Endothelial cell of umbilical vein (primary cell): ENCODE measurements around the gene STK11IP. TPM values are rescaled to one million over a fixed set of nuclear protein-coding genes. Genes with fewer than 3 reads are reported as not detected.

Source experiments
- BruUV-seq: library from RNA; stranded (reverse); fragments of 400-500 nt; replicated peaks from 2 replicates; lab custom pipeline; 2021; lab: Mats Ljungman, UMichigan
- CTCF ChIA-PET: fragments of 300-600, 350-600 bp; sonication (Branson Sonifier 250); formaldehyde crosslinking; loops from one replicate; lab custom pipeline; 2021; ENCODE audit warnings: antibody characterized with exemption, inconsistent platforms; lab: Charles Lee
- POLR2A ChIA-PET: fragments of 300-600, 350-600 bp; sonication (Branson Sonifier 250); formaldehyde crosslinking; loops from one replicate; lab custom pipeline; 2021; ENCODE audit warnings: antibody characterized with exemption, inconsistent platforms; lab: Charles Lee
- DNase-seq: peaks from one replicate; pipeline ENCODE4 v3.0.0-alpha.2; 2011; ENCODE audit warnings: low read depth, low spot score
- FAIRE-seq: peaks from 2 replicates; lab custom pipeline; 2011; peaks lifted over from hg19 to GRCh38; lab: Jason Lieb, UNC
- H2AFZ ChIP-seq: 2 replicates; pipeline ENCODE4 v1.6.0; 2012; ENCODE audit warnings: low read depth, low read length, control low read depth, inconsistent platforms
- H3K27ac ChIP-seq: 2 replicates; pipeline ENCODE4 v1.5.1; 2011; ENCODE audit warnings: low read depth, mild to moderate bottlenecking, control low read depth, low read length, moderate library complexity; ENCODE audit not compliant: insufficient read depth
- H3K27me3 ChIP-seq, 2 experiments: 2 replicates each; pipeline versions ENCODE4 v1.6.0 to v1.6.1; 2011; ENCODE audit warnings: low read length in 2 of 2, mixed read lengths in 1 of 2; ENCODE audit not compliant: control insufficient read depth in 2 of 2, insufficient read depth in 2 of 2
- H3K36me3 ChIP-seq, 2 experiments: 2 replicates in 1 of 2; 3 replicates in 1 of 2; pipeline ENCODE4 v1.5.1; 2011; ENCODE audit warnings: low read length in 2 of 2, mild to moderate bottlenecking in 1 of 2, moderate library complexity in 1 of 2; ENCODE audit not compliant: control insufficient read depth in 2 of 2, insufficient read depth in 2 of 2; ENCODE audit errors: extremely low read depth in 1 of 2
- H3K4me1 ChIP-seq: 3 replicates; pipeline ENCODE4 v1.5.1; 2011; ENCODE audit warnings: mild to moderate bottlenecking, low read length; ENCODE audit not compliant: control insufficient read depth, insufficient read depth; ENCODE audit errors: extremely low read depth
- H3K4me2 ChIP-seq: 2 replicates; pipeline ENCODE4 v1.6.1; 2011; ENCODE audit warnings: low read length, control low read depth, mixed read lengths; ENCODE audit not compliant: insufficient read depth
- H3K4me3 ChIP-seq, 3 experiments: fragments of 200-600 bp in 1 of 3; sonication (generic), shearing (Covaris generic) in 1 of 3; replicated peaks in 1 of 3; 2 replicates each; pipeline ENCODE4 v1.5.1; 2011 to 2016; ENCODE audit warnings: control low read depth in 3 of 3, low read length in 3 of 3, mild to moderate bottlenecking in 2 of 3, inconsistent platforms in 1 of 3, low read depth in 1 of 3, moderate library complexity in 1 of 3; ENCODE audit not compliant: insufficient read depth in 1 of 3
- H3K79me2 ChIP-seq: 2 replicates; pipeline ENCODE4 v1.6.0; 2012; ENCODE audit warnings: low read length, inconsistent platforms; ENCODE audit not compliant: control insufficient read depth, insufficient read depth
- H3K9ac ChIP-seq: replicated peaks from 2 replicates; pipeline ENCODE3; 2011; ENCODE audit warnings: low read length, control low read depth; ENCODE audit not compliant: insufficient read depth; ENCODE audit errors: extremely low read depth
- H3K9me1 ChIP-seq: replicated peaks from 3 replicates; pipeline ENCODE4 v1.6.0; 2011; ENCODE audit warnings: mild to moderate bottlenecking, low read length; ENCODE audit not compliant: control insufficient read depth, insufficient read depth; ENCODE audit errors: extremely low read depth
- H3K9me3 ChIP-seq: replicated peaks from 2 replicates; pipeline ENCODE4 v1.5.1; 2012; ENCODE audit warnings: low read length, inconsistent platforms; ENCODE audit not compliant: control insufficient read depth, insufficient read depth
- H4K20me1 ChIP-seq: replicated peaks from 2 replicates; pipeline ENCODE3; 2011; ENCODE audit warnings: mild to moderate bottlenecking, low read length; ENCODE audit not compliant: control insufficient read depth, insufficient read depth; ENCODE audit errors: extremely low read depth
- CTCF ChIP-seq, 2 donors: IDR thresholded peaks; 1 replicate in 1 of 2; 2 replicates in 1 of 2; pipeline ENCODE4 v1.5.1; 2011; ENCODE audit warnings: low read length in 2 of 2, mild to moderate bottlenecking in 2 of 2, moderate library complexity in 2 of 2, control low read depth in 1 of 2, inconsistent platforms in 1 of 2, low read depth in 1 of 2; ENCODE audit not compliant: insufficient read depth in 1 of 2; ENCODE audit errors: extremely low read depth in 1 of 2
- EZH2 ChIP-seq: IDR thresholded peaks from 2 replicates; pipeline ENCODE4 v1.6.1; 2012; ENCODE audit warnings: borderline replicate concordance, low read depth, mild to moderate bottlenecking, moderate library complexity, low read length, inconsistent platforms; ENCODE audit not compliant: severe bottlenecking
- FOS ChIP-seq: IDR thresholded peaks from 2 replicates; pipeline ENCODE4 v1.6.1; 2011; ENCODE audit warnings: mild to moderate bottlenecking, low read length, moderate library complexity, borderline replicate concordance; ENCODE audit not compliant: insufficient read depth
- GATA2 ChIP-seq: IDR thresholded peaks from 2 replicates; pipeline ENCODE4 v1.7.0; 2011; ENCODE audit warnings: low read depth, mild to moderate bottlenecking, moderate library complexity, mixed read lengths, low read length; ENCODE audit not compliant: insufficient read length, insufficient read depth
- JUN ChIP-seq: IDR thresholded peaks from 2 replicates; pipeline ENCODE4 v1.6.1; 2011; ENCODE audit warnings: borderline replicate concordance, low read depth; ENCODE audit not compliant: insufficient read length, insufficient read depth
- MYC ChIP-seq: IDR thresholded peaks from one replicate; pipeline ENCODE4 v1.6.1; 2011; ENCODE audit warnings: mild to moderate bottlenecking, low read depth, low read length
- POLR2A ChIP-seq: IDR thresholded peaks from 2 replicates; pipeline ENCODE4 v1.6.1; 2012; ENCODE audit warnings: low read depth, mild to moderate bottlenecking, control low read depth, low read length
- POLR2AphosphoS5 ChIP-seq: IDR thresholded peaks from 2 replicates; pipeline ENCODE4 v1.6.1; 2012; ENCODE audit warnings: low read depth, mild to moderate bottlenecking, control low read depth, low read length, moderate library complexity; ENCODE audit not compliant: insufficient read depth
- dilution Hi-C: fragments of 300-500 bp; cut with MboI; formaldehyde crosslinking; loops from one replicate; pipeline ENCODE4 v1.15.0; 2019; ENCODE audit warnings: low sequenced_read_pairs; ENCODE audit not compliant: extremely low pct_ligation_motif_present
- intact Hi-C: fragments of 100-400 bp; cut with micrococcal nuclease; formaldehyde crosslinking; loops from one replicate; pipeline ENCODE4 v1.10.0; 2022
- polyA plus RNA-seq, 4 experiments: library from polyadenylated mRNA; depleted of rRNA in 3 of 4; stranded (reverse) in 3 of 4; unstranded in 1 of 4; fragments of >200 nt; gene quantifications; 2 replicates each; pipeline versions ENCODE4 v1.2.1 to v1.2.3, GENCODE V29; 2011 to 2012; ENCODE audit warnings: missing spikeins in 1 of 4
- total RNA-seq: library from RNA; stranded (reverse); gene quantifications from 2 replicates; pipeline ENCODE4 v1.2.3, GENCODE V29; 2021
- TF ChIP-seq, protein P1 (sequence below): IDR thresholded peaks from 2 replicates; pipeline ENCODE4 v1.6.1; 2011; ENCODE audit not compliant: insufficient read depth, insufficient read length

Gene STK11IP
- total and polyA plus RNA-seq, 2 donors (not counting 3 experiments of a cell fraction or from before 2014, with no cell fraction given) = 17.7 to 19.2 TPM

- intact Hi-C loops = no loop called here
- BruUV-seq = no TSS peak
- Histone ChIP-seq H3K9ac (no peak overlapping the region), H3K4me3 (peak overlapping the region in 2 of 3 experiments; percentile 36 to 75), H3K79me2 (no peaks in the 10 kb centered on the region), H2AFZ (peak overlapping the region; percentile 34), H4K20me1 (no peaks in the 10 kb centered on the region), H3K27me3 (peaks cover 8 to 25% of the 10 kb centered on the region in 2 experiments), H3K27ac (no peak overlapping the region), H3K4me2 (peak overlapping the region; percentile 44), H3K36me3 (no peaks in the 10 kb centered on the region), H3K4me1 (no peaks in the 10 kb centered on the region), H3K9me1 (no peaks in the 10 kb centered on the region), H3K9me3 (no peaks in the 10 kb centered on the region)
- no peak for TF ChIP-seq FOS
- TF ChIP-seq JUN = no peak
- TF ChIP-seq MYC = no peak
- peak; percentile 41 for TF ChIP-seq POLR2A
- TF ChIP-seq POLR2AphosphoS5 = no peak
- TF ChIP-seq GATA2 = no peak
- TF ChIP-seq EZH2 = peak; percentile 80
- TF ChIP-seq, protein P1, sequence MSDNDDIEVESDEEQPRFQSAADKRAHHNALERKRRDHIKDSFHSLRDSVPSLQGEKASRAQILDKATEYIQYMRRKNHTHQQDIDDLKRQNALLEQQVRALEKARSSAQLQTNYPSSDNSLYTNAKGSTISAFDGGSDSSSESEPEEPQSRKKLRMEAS = no peak
- TF ChIP-seq CTCF (IDR thresholded peaks at IDR 0.05; ENCODE audit: extremely low read depth in 1 of 2, insufficient read depth in 1 of 2, low read depth in 1 of 2, low read length in 2 of 2) = no peak
- ChIA-PET CTCF (interaction anchor here (0.8 to 1.8 kb wide), 9 partner anchors 10 to 75 kb away, joined by 3 to 42 read pairs (median 6); partner anchors contain the start of genes CHPF, STK11IP and TMEM198), POLR2A (no interaction called here)
- DNase-seq = peak; percentile 36
- FAIRE-seq = no peak
- dilution Hi-C loops = no loop called here
These were observed 27.3 kb upstream of the STK11IP start for GRCh38 chr2:219570194-219570923.
